ENCODE measurements around the gene LRRC75B. TPM values are rescaled to one million over a fixed set of nuclear protein-coding genes. Genes with fewer than 3 reads are reported as not detected.
A peak's percentile ranks its signal among the peaks of the same experiment; 100 is the strongest.

Gene LRRC75B
- total and polyA plus RNA-seq, 2 of the 13 experiments (the other 11 are each of a cell fraction or from before 2014, with no cell fraction given), result 11.8 to 34.8 TPM

GRCh38 chr22:24550028-24550901 is 42.6 kb downstream of the LRRC75B start (continued):
- TF ChIP-seq HIVEP1 (CRISPR knock-in tag; IDR thresholded peaks at IDR 0.05) (peak; percentile 30; the same call in 1 of the 2 replicates), ZNF337 (CRISPR knock-in tag; IDR thresholded peaks at IDR 0.05; ENCODE audit: borderline replicate concordance, low read depth) (no peak), CC2D1A (CRISPR knock-in tag; IDR thresholded peaks at IDR 0.05) (0 out of 2 replicates have a peak, but pooled peaks have one; percentile 53), ZNF7 (CRISPR knock-in tag; IDR thresholded peaks at IDR 0.05) (no peak), ZFP36L2 (CRISPR knock-in tag; IDR thresholded peaks at IDR 0.05) (no peak), SAP130 (CRISPR knock-in tag; IDR thresholded peaks at IDR 0.05; ENCODE audit: low read depth) (peak; percentile 86), AKNA (CRISPR knock-in tag; IDR thresholded peaks at IDR 0.05; ENCODE audit: borderline replicate concordance) (no peak), ZSCAN21 (CRISPR knock-in tag; IDR thresholded peaks at IDR 0.05; ENCODE audit: borderline replicate concordance) (no peak), ZNF343 (CRISPR knock-in tag; IDR thresholded peaks at IDR 0.05) (no peak), RCOR2 (CRISPR knock-in tag; IDR thresholded peaks at IDR 0.05) (peak; percentile 92), SOX5 (CRISPR knock-in tag; IDR thresholded peaks at IDR 0.05; ENCODE audit: borderline replicate concordance) (peak; percentile 96), FOSL1 (CRISPR knock-in tag; IDR thresholded peaks at IDR 0.05; ENCODE audit: borderline replicate concordance) (no peak), ZNF512 (CRISPR knock-in tag; IDR thresholded peaks at IDR 0.05) (no peak), ELK4 (CRISPR knock-in tag; IDR thresholded peaks at IDR 0.05; ENCODE audit: borderline replicate concordance) (no peak), ZSCAN29 (CRISPR knock-in tag; conservative IDR thresholded peaks at IDR 0.05) (no peak), PCBP1 (IDR thresholded peaks at IDR 0.05; ENCODE audit: borderline replicate concordance, low read depth, low read length) (no peak), NFE2L2 (IDR thresholded peaks at IDR 0.05; ENCODE audit: low read length) (no peak), ZNF576 (CRISPR knock-in tag; IDR thresholded peaks at IDR 0.05) (0 out of 2 replicates have a peak, but pooled peaks have one; percentile 35), ZNF124 (CRISPR knock-in tag; IDR thresholded peaks at IDR 0.05) (peak; percentile 95), KLF15 (CRISPR knock-in tag; IDR thresholded peaks at IDR 0.05; ENCODE audit: borderline replicate concordance) (no peak), BORCS8-MEF2B (CRISPR knock-in tag; IDR thresholded peaks at IDR 0.05) (peak; percentile 51), ZNF282 (IDR thresholded peaks at IDR 0.05; ENCODE audit: partially characterized antibody) (no peak), ZNF430 (CRISPR knock-in tag; IDR thresholded peaks at IDR 0.05) (peak; percentile 97)

All from HepG2 (cell line).